Measurements from ENCODE around the gene NUCKS1. TPM values are rescaled to one million over a fixed set of nuclear protein-coding genes. Genes with fewer than 3 reads are reported as not detected.

Gene NUCKS1
- total and polyA plus RNA-seq, 2 of the 4 experiments (the other 2 are of a cell fraction) = 37.9 to 103 TPM

DNA sequence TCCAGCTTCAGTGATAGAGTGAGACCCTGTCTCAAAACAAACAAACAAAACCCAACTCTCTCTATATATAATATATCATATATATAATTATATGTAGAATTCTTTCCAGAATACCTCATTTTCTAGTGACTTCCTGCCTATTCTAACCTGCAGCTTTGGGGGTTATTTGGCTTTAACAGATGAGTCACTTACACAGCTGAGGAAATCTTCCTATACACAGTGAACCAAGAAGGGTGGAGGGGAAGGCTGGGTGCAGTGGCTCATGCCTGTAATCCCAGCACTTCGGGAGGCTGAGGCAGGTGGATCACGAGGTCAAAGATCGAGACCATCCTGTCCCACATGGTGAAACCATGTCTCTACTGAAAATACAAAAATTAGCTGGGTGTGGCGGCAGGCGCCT is 16.1 kb upstream of the NUCKS1 start:
- DNase-seq (peak; percentile 72), ATAC-seq (ENCODE audit: low read depth) (peak; percentile 93)
- H3K9me1 ChIP-seq (ENCODE audit: insufficient read depth, low read length) = peaks cover 16% of the 10 kb centered on the region
- H2BK20ac ChIP-seq (ENCODE audit: low read depth, low read length) = no peak overlapping the region
- POLR2A ChIA-PET (ENCODE audit: unreplicated experiment) = no interaction called here
- H4K5ac ChIP-seq (ENCODE audit: low read depth, low read length) = no peak overlapping the region
- CTCF ChIA-PET = no interaction called here
- no peak overlapping the region for H2BK15ac ChIP-seq (ENCODE audit: low read depth, low read length)
- 0 out of 2 replicates have a peak overlapping the region, but pooled peaks have one; percentile 2 for H2BK120ac ChIP-seq (ENCODE audit: low read depth, low read length)
- no peaks in the 10 kb centered on the region; a peak in 1 of 4 replicates for H3K79me1 ChIP-seq (ENCODE audit: low read depth in 1 of 2, low read length in 2 of 2)
- H2BK5ac ChIP-seq (ENCODE audit: low read depth, low read length, poor library complexity, severe bottlenecking) = no peak overlapping the region
- BruUV-seq (replicated peaks) = no TSS peak
- H4K20me1 ChIP-seq (ENCODE audit: insufficient read depth, low read length) = no peaks in the 10 kb centered on the region
- no peak overlapping the region for H4K8ac ChIP-seq (ENCODE audit: low read depth in 2 of 2, low read length in 2 of 2)
- no peak overlapping the region; the same call in 1 of the 2 replicates for H3K4me2 ChIP-seq (ENCODE audit: low read depth, low read length)
- H3K23ac ChIP-seq (ENCODE audit: low read depth, low read length) = no peak overlapping the region
- 25% methylated on average over 3 of the region's 5 CpGs; no CpG with 5 or more reads in 1 of the 2 experiments for WGBS, 2 experiments (ENCODE audit: extremely low coverage in 2 of 2, insufficient read length in 1 of 2)
- no peak overlapping the region for H3K56ac ChIP-seq (ENCODE audit: extremely low read depth, insufficient read depth, low read length)
- H3K4ac ChIP-seq (ENCODE audit: low read depth, low read length) = peak overlapping the region; percentile 9; the same call in 1 of the 2 replicates
- no peak for TF ChIP-seq MAZ (IDR thresholded peaks at IDR 0.05; ENCODE audit: borderline replicate concordance, low read depth, low read length)
- TF ChIP-seq CEBPB (IDR thresholded peaks at IDR 0.05; ENCODE audit: low read depth, low read length) = peak; percentile 28; the same call in 1 of the 2 replicates
- H3K18ac ChIP-seq (ENCODE audit: low read depth, low read length) = no peak overlapping the region
- H4K91ac ChIP-seq (ENCODE audit: insufficient read depth, low read depth, low read length) = no peak overlapping the region
- H3K4me1 ChIP-seq (ENCODE audit: control insufficient read depth, insufficient read depth, low read length) = peaks cover 12% of the 10 kb centered on the region
- no peak overlapping the region for H3K14ac ChIP-seq (replicated peaks; ENCODE audit: low read depth, low read length)
- H3K9ac ChIP-seq (ENCODE audit: low read depth, low read length) = no peak overlapping the region
- in situ Hi-C loops (cut with MboI; ENCODE audit: low sequenced_read_pairs) (no loop called here), intact Hi-C loops (cut with micrococcal nuclease) (no loop called here), dilution Hi-C loops (cut with HindIII; ENCODE audit: low sequenced_read_pairs, unreplicated experiment) (no loop called here)
- H3K9me3 ChIP-seq (ENCODE audit: control insufficient read depth, insufficient read depth, low read length) = no peaks in the 10 kb centered on the region
- H3K36me3 ChIP-seq (ENCODE audit: control insufficient read depth, insufficient read depth, low read length) = no peaks in the 10 kb centered on the region
- H3K27ac ChIP-seq (ENCODE audit: insufficient read depth, low read length) = no peak overlapping the region
- H2AFZ ChIP-seq (replicated peaks; ENCODE audit: low read length, poor library complexity) = no peak overlapping the region
- H3K4me3 ChIP-seq (ENCODE audit: insufficient read depth, low read depth, low read length) = no peak overlapping the region
- 0 out of 2 replicates have a peak overlapping the region, but pooled peaks have one; percentile 38 for H2AK5ac ChIP-seq (ENCODE audit: low read depth, low read length)
- H2AK9ac ChIP-seq (replicated peaks; ENCODE audit: low read depth, low read length, poor library complexity) = no peak overlapping the region
- H3K27me3 ChIP-seq (ENCODE audit: control insufficient read depth, insufficient read depth, low read length) = no peaks in the 10 kb centered on the region

All from IMR-90 (cell line).